Loucy (cell line): ENCODE data around the gene PBLD.

Experiments
- H2AFZ ChIP-seq: fragments of 200-600 bp; sonication (generic); 2 replicates; pipeline ENCODE4 v1.6.0; 2016; ENCODE audit warnings: antibody characterized with exemption, mild to moderate bottlenecking, low read length, moderate library complexity
- H3F3A ChIP-seq: fragments of 200-600 bp; 2 replicates; pipeline ENCODE4 v1.6.0; 2016; ENCODE audit warnings: antibody characterized with exemption, low read depth, mild to moderate bottlenecking
- H3K27me3 ChIP-seq: fragments of 200-600 bp; sonication (generic); 2 replicates; pipeline ENCODE4 v1.6.1; 2014; ENCODE audit warnings: low read length, mild to moderate bottlenecking; ENCODE audit not compliant: insufficient read depth, poor library complexity, severe bottlenecking
- H3K36me3 ChIP-seq: fragments of 200-600 bp; sonication (generic); 2 replicates; pipeline ENCODE4 v1.6.1; 2016; ENCODE audit warnings: low read length; ENCODE audit not compliant: insufficient read depth
- H3K4me1 ChIP-seq: fragments of 200-600 bp; sonication (generic); 2 replicates; pipeline ENCODE4 v1.5.1; 2014; ENCODE audit warnings: low read length, mild to moderate bottlenecking; ENCODE audit not compliant: insufficient read depth, poor library complexity, severe bottlenecking
- H3K4me2 ChIP-seq: fragments of 200-600 bp; sonication (generic); 2 replicates; pipeline ENCODE4 v1.6.0; 2014; ENCODE audit warnings: antibody characterized with exemption, low read length, low read depth, mild to moderate bottlenecking; ENCODE audit not compliant: poor library complexity, severe bottlenecking
- H3K4me3 ChIP-seq: fragments of 200-600 bp; sonication (generic); 2 replicates; pipeline ENCODE4 v1.5.1; 2014; ENCODE audit warnings: low read length, mild to moderate bottlenecking, mixed read lengths; ENCODE audit not compliant: poor library complexity, severe bottlenecking
- H3K79me2 ChIP-seq: fragments of 200-600 bp; sonication (generic); 2 replicates; pipeline ENCODE4 v1.6.1; 2014; ENCODE audit warnings: low read length; ENCODE audit not compliant: insufficient read depth
- H3K9ac ChIP-seq: fragments of 200-600 bp; sonication (generic); 2 replicates; pipeline ENCODE4 v1.6.0; 2014; ENCODE audit warnings: mild to moderate bottlenecking, low read depth, low read length, moderate library complexity; ENCODE audit not compliant: poor library complexity, severe bottlenecking
- H3K9me2 ChIP-seq: fragments of 200-600 bp; sonication (generic); replicated peaks from 2 replicates; pipeline ENCODE4 v1.6.1; 2016; ENCODE audit warnings: low read depth, low read length, mixed read lengths
- H3K9me3 ChIP-seq: fragments of 200-600 bp; sonication (generic); 2 replicates; pipeline ENCODE4 v1.6.1; 2014; ENCODE audit warnings: mild to moderate bottlenecking, antibody characterized with exemption, low read length, low read depth; ENCODE audit not compliant: insufficient read depth
- H4K20me1 ChIP-seq: fragments of 200-600 bp; sonication (generic); 2 replicates; pipeline ENCODE4 v1.6.0; 2014; ENCODE audit warnings: antibody characterized with exemption, low read length, mild to moderate bottlenecking; ENCODE audit not compliant: insufficient read depth, poor library complexity, severe bottlenecking
- EZH2phosphoT487 ChIP-seq: fragments of 200-600 bp; IDR thresholded peaks from 2 replicates; pipeline ENCODE4 v1.6.1; 2018; ENCODE audit warnings: antibody characterized with exemption, mild to moderate bottlenecking, moderate library complexity, borderline replicate concordance
- TF ChIP-seq, protein P1 (sequence below): fragments of 200-600 bp; sonication (generic); conservative IDR thresholded peaks from 2 replicates; pipeline ENCODE4 v1.5.1; 2014; ENCODE audit warnings: mild to moderate bottlenecking, antibody characterized with exemption, low read length

The PBLD gene

DNA sequence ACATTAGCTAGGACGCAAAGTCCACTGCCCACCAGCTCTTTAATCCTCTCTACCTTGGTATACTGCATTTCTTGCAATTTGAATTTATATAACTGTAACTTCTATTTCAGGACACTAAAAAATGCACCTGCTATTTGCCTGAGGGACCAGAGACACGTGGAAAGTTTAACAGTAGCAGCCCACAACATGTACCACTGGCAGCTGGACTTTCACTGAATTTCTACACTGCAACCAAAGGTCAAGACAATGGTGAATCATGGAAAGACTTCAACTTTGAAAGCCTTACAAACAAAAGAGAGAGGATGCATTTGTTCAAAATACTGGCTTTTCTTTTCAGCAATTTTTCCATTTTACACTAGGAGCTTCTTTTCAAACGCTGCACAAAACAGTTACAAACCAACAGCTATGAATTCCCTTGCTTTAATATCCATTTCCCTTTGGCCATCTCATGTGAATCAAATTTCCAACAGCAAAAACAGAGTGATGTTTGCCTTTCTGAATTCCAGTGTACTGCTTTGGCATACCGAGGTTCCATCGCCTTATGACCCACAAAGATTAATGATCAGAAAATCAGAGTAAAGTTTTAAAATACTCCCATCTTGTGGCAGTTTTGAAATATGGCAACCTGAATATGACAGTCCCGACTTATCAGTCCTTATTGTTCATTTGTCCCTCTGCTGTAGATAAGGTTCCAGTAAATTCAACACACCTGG lies 30.8 kb downstream of the PBLD start:
- Histone ChIP-seq H3F3A (no peaks in the 10 kb centered on the region), H4K20me1 (no peaks in the 10 kb centered on the region), H3K4me2 (no peak overlapping the region), H3K4me1 (no peaks in the 10 kb centered on the region), H3K36me3 (no peaks in the 10 kb centered on the region), H3K9me3 (no peaks in the 10 kb centered on the region), H3K4me3 (no peak overlapping the region), H3K9ac (no peak overlapping the region), H3K79me2 (no peaks in the 10 kb centered on the region), H3K27me3 (no peaks in the 10 kb centered on the region), H3K9me2 (no peaks in the 10 kb centered on the region), H2AFZ (no peak overlapping the region)
- TF ChIP-seq EZH2phosphoT487: no peak
- TF ChIP-seq, protein P1, sequence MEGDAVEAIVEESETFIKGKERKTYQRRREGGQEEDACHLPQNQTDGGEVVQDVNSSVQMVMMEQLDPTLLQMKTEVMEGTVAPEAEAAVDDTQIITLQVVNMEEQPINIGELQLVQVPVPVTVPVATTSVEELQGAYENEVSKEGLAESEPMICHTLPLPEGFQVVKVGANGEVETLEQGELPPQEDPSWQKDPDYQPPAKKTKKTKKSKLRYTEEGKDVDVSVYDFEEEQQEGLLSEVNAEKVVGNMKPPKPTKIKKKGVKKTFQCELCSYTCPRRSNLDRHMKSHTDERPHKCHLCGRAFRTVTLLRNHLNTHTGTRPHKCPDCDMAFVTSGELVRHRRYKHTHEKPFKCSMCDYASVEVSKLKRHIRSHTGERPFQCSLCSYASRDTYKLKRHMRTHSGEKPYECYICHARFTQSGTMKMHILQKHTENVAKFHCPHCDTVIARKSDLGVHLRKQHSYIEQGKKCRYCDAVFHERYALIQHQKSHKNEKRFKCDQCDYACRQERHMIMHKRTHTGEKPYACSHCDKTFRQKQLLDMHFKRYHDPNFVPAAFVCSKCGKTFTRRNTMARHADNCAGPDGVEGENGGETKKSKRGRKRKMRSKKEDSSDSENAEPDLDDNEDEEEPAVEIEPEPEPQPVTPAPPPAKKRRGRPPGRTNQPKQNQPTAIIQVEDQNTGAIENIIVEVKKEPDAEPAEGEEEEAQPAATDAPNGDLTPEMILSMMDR: peak; percentile 77

DNA sequence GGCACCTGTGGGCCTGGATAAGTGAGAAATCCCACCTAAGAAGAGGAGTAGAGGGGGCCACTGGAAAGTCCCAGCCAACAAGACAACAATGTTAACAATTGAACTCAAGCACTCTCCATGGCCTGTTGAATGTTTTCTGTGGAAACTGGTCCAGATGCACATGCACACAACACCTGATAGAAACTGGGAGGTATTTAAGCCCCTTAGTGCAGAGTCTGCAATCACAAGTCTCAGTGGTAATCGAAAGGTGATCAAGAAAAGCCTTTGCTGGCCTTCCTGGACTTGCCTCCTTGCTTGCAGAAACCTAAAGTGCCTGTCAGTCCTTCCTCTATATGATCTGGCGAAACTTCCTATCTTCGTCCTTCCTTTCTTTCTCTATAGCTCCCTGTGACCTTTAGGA lies 31.4 kb downstream of the PBLD start:
- Histone ChIP-seq H4K20me1 (no peaks in the 10 kb centered on the region), H3F3A (no peaks in the 10 kb centered on the region), H3K9me2 (no peaks in the 10 kb centered on the region), H3K79me2 (no peaks in the 10 kb centered on the region), H3K4me1 (no peaks in the 10 kb centered on the region), H3K36me3 (no peaks in the 10 kb centered on the region), H3K4me3 (no peak overlapping the region), H3K27me3 (no peaks in the 10 kb centered on the region), H2AFZ (no peak overlapping the region), H3K9me3 (no peaks in the 10 kb centered on the region), H3K4me2 (no peak overlapping the region), H3K9ac (no peak overlapping the region)
- no peak for TF ChIP-seq EZH2phosphoT487
- TF ChIP-seq, protein P1: no peak

DNA sequence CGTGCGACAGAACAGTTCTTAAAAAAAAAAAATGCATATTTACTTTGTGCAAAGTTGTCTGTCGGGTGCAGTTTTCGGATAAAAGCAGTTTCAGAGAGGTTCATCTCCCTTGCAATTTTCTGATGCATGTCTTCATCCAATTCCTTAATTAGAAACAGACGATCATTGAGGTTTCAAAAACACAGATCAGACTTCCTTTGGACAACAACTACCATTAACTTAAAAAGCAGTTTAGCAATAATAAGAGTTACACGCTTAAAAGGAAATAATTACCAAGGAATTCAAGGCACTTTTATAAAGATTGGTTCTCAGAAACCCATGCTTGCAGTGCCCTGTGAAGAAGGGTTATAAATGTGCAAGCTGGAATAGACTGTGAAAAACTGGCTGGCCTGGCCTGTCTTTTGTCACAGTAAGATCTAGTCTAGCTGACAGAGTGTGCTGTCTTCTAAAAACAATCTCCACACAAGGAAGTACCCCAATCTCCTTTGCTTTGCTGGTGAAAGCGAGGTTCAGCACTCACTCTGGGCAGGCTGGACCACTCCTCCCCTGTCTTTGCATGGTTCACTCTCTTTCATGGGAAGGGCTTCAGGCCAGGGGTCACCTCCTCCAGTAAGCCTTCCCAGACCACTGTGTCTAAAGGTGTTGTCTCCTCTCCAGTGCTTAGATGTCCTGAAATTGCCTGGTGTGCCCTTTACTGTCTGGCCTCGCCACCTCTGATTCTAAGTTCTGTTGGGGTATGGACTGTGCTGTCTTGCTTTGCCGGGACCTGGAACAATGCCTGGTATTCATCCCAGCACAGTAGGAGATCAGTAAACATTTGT lies 35.7 kb downstream of the PBLD start:
- H3K4me1 ChIP-seq: no peaks in the 10 kb centered on the region
- no peaks in the 10 kb centered on the region for H3F3A ChIP-seq
- H3K79me2 ChIP-seq: no peaks in the 10 kb centered on the region
- no peaks in the 10 kb centered on the region for H3K9me2 ChIP-seq
- H4K20me1 ChIP-seq: no peaks in the 10 kb centered on the region
- no peak overlapping the region for H3K4me3 ChIP-seq
- H3K27me3 ChIP-seq: no peaks in the 10 kb centered on the region
- H3K9me3 ChIP-seq: no peaks in the 10 kb centered on the region
- H3K36me3 ChIP-seq: no peaks in the 10 kb centered on the region
- TF ChIP-seq EZH2phosphoT487: no peak
- TF ChIP-seq, protein P1: no peak
- H2AFZ ChIP-seq: no peak overlapping the region; the same call in 1 of the 2 replicates
- H3K4me2 ChIP-seq: no peak overlapping the region
- H3K9ac ChIP-seq: no peak overlapping the region
